GM12892 (cell line): ENCODE data around the gene PGR.

Experiments used
- POLR2A ChIP-seq: IDR thresholded peaks from 2 replicates; pipeline ENCODE4 v1.6.1; 2011; ENCODE audit warnings: low read depth, low read length, control low read depth
- POLR2AphosphoS5 ChIP-seq: IDR thresholded peaks from 2 replicates; pipeline ENCODE4 v1.6.1; 2011; ENCODE audit warnings: low read depth, low read length, control low read depth
- TAF1 ChIP-seq: IDR thresholded peaks from 2 replicates; pipeline ENCODE4 v1.6.1; 2011; ENCODE audit warnings: low read depth, mild to moderate bottlenecking, control low read depth, low read length, borderline replicate concordance

DNA sequence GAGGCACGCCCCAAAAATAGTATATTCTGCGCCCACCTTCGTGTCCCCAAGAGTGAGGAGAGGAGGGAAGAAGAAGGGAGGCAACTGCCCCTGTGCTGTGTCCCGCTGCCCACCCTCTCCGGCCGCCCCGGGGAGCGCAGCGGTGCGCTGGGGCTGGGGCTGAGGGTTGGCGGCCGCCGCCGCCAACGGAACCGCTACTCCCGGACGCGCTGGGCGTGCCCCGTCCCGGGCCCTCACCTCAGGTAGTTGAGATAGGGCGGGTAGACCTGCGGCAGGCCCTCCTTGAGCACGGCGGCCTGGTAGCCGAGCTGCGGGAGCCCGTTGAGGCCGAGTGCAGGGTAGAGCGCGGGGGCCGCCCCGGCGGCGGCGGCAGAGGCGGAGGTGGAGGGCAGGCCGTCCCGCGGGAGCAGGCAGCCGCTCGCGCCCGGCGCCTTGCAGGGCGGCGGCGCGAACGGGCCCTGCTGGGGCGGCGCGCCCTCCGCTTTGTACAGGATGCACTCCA, 2.4 kb downstream of the PGR start:
- no peak for TF ChIP-seq POLR2A
- no peak for TF ChIP-seq POLR2AphosphoS5
- TF ChIP-seq TAF1: no peak
